Measurements from ENCODE around the gene HPCAL4. TPM values are rescaled to one million over a fixed set of nuclear protein-coding genes. Genes with fewer than 3 reads are reported as not detected.
A peak's percentile ranks its signal among the peaks of the same experiment; 100 is the strongest.

Gene HPCAL4
- total RNA-seq, 4 donors from 2014 or later = not detected

DNA sequence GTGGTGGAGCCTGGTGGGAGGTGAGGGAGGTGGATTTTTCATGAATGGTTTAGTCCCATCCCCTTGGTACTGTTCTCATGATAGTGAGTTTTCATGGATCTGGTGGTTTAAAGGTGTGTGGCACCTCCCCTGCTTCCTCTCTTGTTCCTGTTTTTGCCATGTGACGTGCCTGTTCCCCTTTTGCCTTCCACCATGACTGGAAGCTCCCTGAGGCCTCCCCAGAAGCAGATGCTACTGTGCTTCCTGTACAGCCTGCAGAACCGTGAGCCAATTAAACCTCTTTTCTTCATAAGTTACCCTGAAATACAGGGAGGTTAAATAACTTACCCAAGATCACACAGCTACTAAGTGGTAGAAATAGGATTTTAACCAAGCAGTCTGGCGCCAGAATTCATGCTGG lies 47.5 kb downstream of the HPCAL4 start:
- 86 to 94% methylated on average over 3 of the region's 3 CpGs for WGBS, 2 donors
- no peak overlapping the region for H3K4me3 ChIP-seq (ENCODE audit: low read depth, poor library complexity, severe bottlenecking)
- TF ChIP-seq POLR2A (IDR thresholded peaks at IDR 0.05) = no peak
- TF ChIP-seq, protein P1, sequence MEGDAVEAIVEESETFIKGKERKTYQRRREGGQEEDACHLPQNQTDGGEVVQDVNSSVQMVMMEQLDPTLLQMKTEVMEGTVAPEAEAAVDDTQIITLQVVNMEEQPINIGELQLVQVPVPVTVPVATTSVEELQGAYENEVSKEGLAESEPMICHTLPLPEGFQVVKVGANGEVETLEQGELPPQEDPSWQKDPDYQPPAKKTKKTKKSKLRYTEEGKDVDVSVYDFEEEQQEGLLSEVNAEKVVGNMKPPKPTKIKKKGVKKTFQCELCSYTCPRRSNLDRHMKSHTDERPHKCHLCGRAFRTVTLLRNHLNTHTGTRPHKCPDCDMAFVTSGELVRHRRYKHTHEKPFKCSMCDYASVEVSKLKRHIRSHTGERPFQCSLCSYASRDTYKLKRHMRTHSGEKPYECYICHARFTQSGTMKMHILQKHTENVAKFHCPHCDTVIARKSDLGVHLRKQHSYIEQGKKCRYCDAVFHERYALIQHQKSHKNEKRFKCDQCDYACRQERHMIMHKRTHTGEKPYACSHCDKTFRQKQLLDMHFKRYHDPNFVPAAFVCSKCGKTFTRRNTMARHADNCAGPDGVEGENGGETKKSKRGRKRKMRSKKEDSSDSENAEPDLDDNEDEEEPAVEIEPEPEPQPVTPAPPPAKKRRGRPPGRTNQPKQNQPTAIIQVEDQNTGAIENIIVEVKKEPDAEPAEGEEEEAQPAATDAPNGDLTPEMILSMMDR (IDR thresholded peaks at IDR 0.05) = no peak
- no peak for DNase-seq (ENCODE audit: low spot score in 2 of 2)
- intact Hi-C loops (cut with DNase I; ENCODE audit: low total_unique reads) = no loop called here

DNA sequence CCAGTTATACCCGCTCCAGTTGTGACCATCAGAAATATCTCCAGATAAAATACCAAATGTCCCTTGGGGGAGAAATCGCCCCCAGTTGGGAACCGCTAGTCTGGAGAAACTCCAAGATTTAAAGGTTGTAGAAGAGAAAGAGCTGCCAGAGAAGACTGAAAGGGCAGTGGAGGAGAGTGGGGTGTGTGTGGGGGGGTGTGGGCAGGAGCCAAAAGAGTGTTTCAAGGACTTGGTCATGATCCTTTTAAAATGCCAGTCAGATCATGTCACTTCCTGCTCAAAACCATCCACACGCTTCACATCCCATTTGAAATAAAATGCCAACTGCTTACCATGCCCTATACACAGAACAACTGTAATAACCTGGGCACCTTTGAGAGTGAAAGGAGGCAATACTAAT lies 48.4 kb downstream of the HPCAL4 start:
- intact Hi-C loops (cut with DNase I; ENCODE audit: low total_unique reads) = no loop called here
- 66 to 73% methylated on average over 4 of the region's 4 CpGs for WGBS, 2 donors

GRCh38 chr1:39640861-39641260 lies 50.4 kb downstream of the HPCAL4 start:
- TF ChIP-seq POLR2A (IDR thresholded peaks at IDR 0.05) = no peak
- TF ChIP-seq, protein P1 (IDR thresholded peaks at IDR 0.05) = no peak
- intact Hi-C loops (cut with DNase I; ENCODE audit: low total_unique reads) = no loop called here
- DNase-seq (ENCODE audit: low spot score in 2 of 2) = no peak
- H3K4me3 ChIP-seq (ENCODE audit: low read depth, poor library complexity, severe bottlenecking) = no peak overlapping the region
- 89 to 91% methylated on average over 8 of the region's 8 CpGs for WGBS, 2 donors

More for the DNA sequence above, 48.4 kb downstream of the HPCAL4 start:
- no peak overlapping the region for H3K4me3 ChIP-seq (ENCODE audit: low read depth, poor library complexity, severe bottlenecking)
- no peak for TF ChIP-seq POLR2A (IDR thresholded peaks at IDR 0.05)
- TF ChIP-seq, protein P1 (IDR thresholded peaks at IDR 0.05) = no peak
- no peak for DNase-seq (ENCODE audit: low spot score in 2 of 2)

DNA sequence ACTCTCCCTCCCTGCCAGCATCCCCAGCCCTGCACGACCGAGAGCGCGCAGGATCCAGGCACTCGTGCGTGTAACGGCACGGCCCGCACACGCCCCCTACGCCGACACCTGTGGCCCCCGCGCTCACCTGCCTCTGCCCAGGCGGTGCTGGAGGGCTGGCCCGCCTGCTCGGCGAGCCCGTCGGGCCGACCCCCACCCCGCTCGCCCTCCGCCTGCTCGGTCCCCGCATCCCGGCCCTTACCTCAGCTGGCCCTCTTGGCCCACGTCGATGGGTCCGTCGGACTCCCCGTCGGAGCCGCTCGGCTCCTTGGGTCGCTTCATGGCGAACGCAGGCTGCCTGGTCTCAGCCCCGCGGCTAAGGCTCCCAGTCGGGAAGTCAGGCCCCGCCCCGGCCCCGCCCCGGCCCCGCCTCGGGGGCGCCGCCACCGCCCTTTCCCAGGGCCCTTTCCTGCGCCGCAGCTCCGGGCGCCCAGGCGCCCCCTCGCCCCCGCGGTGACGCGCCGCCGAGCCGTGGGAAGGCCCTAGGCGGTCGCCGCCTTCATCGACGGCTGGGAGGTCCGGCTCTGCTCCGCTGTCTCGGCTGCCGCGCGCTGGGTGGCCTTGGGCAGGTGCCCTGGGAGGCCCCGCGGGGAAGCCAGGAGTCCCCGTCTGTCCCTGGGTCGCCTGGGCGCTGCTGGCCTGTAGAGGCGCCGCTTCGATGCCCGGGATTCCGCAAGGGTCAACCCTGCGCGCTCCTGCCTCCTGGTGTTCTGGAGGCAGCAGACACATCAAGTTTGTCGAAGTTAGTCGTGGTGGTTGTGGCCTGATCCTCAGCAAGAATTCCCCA lies 51.7 kb downstream of the HPCAL4 start, which contains the start of gene HEYL:
Gene HEYL, minus strand, starts transcription at position 339 of the 826 bp plus-strand sequence. Its CDS starts 18 bp downstream, at position 321.
- peak in 1 of 2 donors; percentile 92 for DNase-seq (ENCODE audit: low spot score in 2 of 2)
- intact Hi-C loops (cut with DNase I; ENCODE audit: low total_unique reads) = no loop called here
- no peak for TF ChIP-seq POLR2A (IDR thresholded peaks at IDR 0.05)
- TF ChIP-seq, protein P1 (IDR thresholded peaks at IDR 0.05) = no peak
- H3K4me3 ChIP-seq (ENCODE audit: low read depth, poor library complexity, severe bottlenecking) = peak within 1 kb of the TSS; percentile 23
- 18 to 35% methylated on average over 24 to 44 of the region's 88 CpGs for WGBS, 2 donors

DNA sequence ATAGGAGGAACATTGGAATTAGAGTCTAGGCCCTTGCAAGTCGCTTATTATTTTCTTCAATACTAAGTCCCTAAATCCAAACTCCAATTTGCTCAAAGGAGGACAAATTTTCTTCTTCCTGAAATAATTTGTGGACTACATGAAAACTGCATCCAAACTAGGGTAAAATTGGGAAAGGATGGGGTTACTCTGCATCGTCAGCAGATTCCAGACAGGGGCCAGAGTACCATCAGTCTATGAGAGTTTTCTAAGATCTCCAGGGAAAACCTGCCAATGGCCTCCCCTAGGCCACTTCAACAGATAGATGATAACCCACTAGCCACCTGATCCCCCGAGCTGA lies 52.3 kb downstream of the HPCAL4 start:
- WGBS, 2 donors = 59 to 70% methylated on average over 3 of the region's 3 CpGs
- TF ChIP-seq, protein P1 (IDR thresholded peaks at IDR 0.05) = no peak
- TF ChIP-seq POLR2A (IDR thresholded peaks at IDR 0.05) = no peak

More for the DNA sequence above, 52.3 kb downstream of the HPCAL4 start:
- no peak overlapping the region for H3K4me3 ChIP-seq (ENCODE audit: low read depth, poor library complexity, severe bottlenecking)
- intact Hi-C loops (cut with DNase I; ENCODE audit: low total_unique reads) = no loop called here
- no peak for DNase-seq (ENCODE audit: low spot score in 2 of 2)
